H1 (cell line): ENCODE data around the gene OR51B4. TPM values are rescaled to one million over a fixed set of nuclear protein-coding genes. Genes with fewer than 3 reads are reported as not detected.
A peak's percentile ranks its signal among the peaks of the same experiment; 100 is the strongest.

Source experiments
- CTCF ChIA-PET: fragments of 300-600 bp; sonication (Branson Sonifier 250); formaldehyde crosslinking; loops from one replicate; lab custom pipeline; 2021; ENCODE audit not compliant: partially characterized antibody; lab: Charles Lee
- POLR2A ChIA-PET: fragments of 300-600 bp; sonication (Branson Sonifier 250); formaldehyde crosslinking; loops from one replicate; lab custom pipeline; 2021; ENCODE audit warnings: inconsistent platforms; ENCODE audit not compliant: partially characterized antibody; lab: Charles Lee
- DNase-seq, 2 experiments: peaks; one replicate each; pipeline versions ENCODE4 v3.0.0 to v3.0.0-alpha.2; 2010 to 2022; ENCODE audit warnings: low spot score in 2 of 2, low read depth in 1 of 2, mixed read lengths in 1 of 2
- FAIRE-seq: peaks from 2 replicates; lab custom pipeline; 2011; peaks lifted over from hg19 to GRCh38; lab: Jason Lieb, UNC
- H2AFZ ChIP-seq: 2 replicates; pipeline ENCODE4 v1.8.1; 2012; ENCODE audit warnings: low read length, inconsistent platforms
- H2AK5ac ChIP-seq: 2 replicates; pipeline ENCODE4 v1.6.1; 2013; ENCODE audit warnings: low read depth, low read length
- H2BK120ac ChIP-seq: replicated peaks from 2 replicates; pipeline ENCODE3; 2013; ENCODE audit warnings: low read depth, low read length, inconsistent platforms
- H2BK12ac ChIP-seq: 2 replicates; pipeline ENCODE4 v1.6.1; 2013; ENCODE audit warnings: low read depth, low read length
- H2BK15ac ChIP-seq: 2 replicates; pipeline ENCODE4 v1.6.1; 2013; ENCODE audit warnings: low read length
- H2BK20ac ChIP-seq: 2 replicates; pipeline ENCODE4 v1.6.1; 2013; ENCODE audit warnings: low read length
- H2BK5ac ChIP-seq: 2 replicates; pipeline ENCODE4 v1.6.1; 2013; ENCODE audit warnings: low read depth, low read length
- H3K14ac ChIP-seq: 2 replicates; pipeline ENCODE4 v1.6.1; 2013; ENCODE audit warnings: inconsistent platforms; ENCODE audit not compliant: insufficient read length
- H3K18ac ChIP-seq: 2 replicates; pipeline ENCODE4 v1.6.1; 2013; ENCODE audit warnings: low read length; ENCODE audit errors: extremely low read depth
- H3K23ac ChIP-seq: 2 replicates; pipeline ENCODE4 v1.6.1; 2013; ENCODE audit warnings: inconsistent platforms; ENCODE audit not compliant: insufficient read length
- H3K23me2 ChIP-seq: 2 replicates; pipeline ENCODE4 v1.6.1; 2013; ENCODE audit warnings: low read depth, low read length
- H3K27ac ChIP-seq: 2 replicates; pipeline ENCODE4 v1.6.1; 2011; ENCODE audit warnings: low read depth, low read length, inconsistent platforms
- H3K27me3 ChIP-seq, 4 experiments: replicated peaks in 1 of 4; 1 replicate in 1 of 4; 2 replicates in 3 of 4; pipeline versions ENCODE4 v1.6.1 to v1.8.1; 2011 to 2013; ENCODE audit warnings: low read length in 3 of 4, mild to moderate bottlenecking in 3 of 4, inconsistent platforms in 2 of 4, mixed read lengths in 2 of 4, moderate library complexity in 1 of 4; ENCODE audit not compliant: control insufficient read depth in 3 of 4, insufficient read depth in 3 of 4; ENCODE audit errors: extremely low read depth in 1 of 4
- H3K36me3 ChIP-seq, 4 experiments: 2 replicates each; pipeline versions ENCODE4 v1.6.1 to v1.8.1; 2011 to 2013; ENCODE audit warnings: mild to moderate bottlenecking in 4 of 4, low read length in 3 of 4, moderate library complexity in 2 of 4, control low read depth in 1 of 4, inconsistent platforms in 1 of 4; ENCODE audit not compliant: insufficient read depth in 4 of 4, control insufficient read depth in 2 of 4
- H3K4ac ChIP-seq: replicated peaks from 2 replicates; pipeline ENCODE3; 2013; ENCODE audit warnings: low read length, low read depth, mixed read lengths, inconsistent platforms; ENCODE audit not compliant: insufficient read length
- H3K4me1 ChIP-seq, 4 experiments: replicated peaks in 1 of 4; 1 replicate in 1 of 4; 2 replicates in 3 of 4; pipeline versions ENCODE4 v1.6.1 to v1.8.1; 2011 to 2013; ENCODE audit warnings: low read length in 3 of 4, inconsistent platforms in 2 of 4, mixed read lengths in 1 of 4; ENCODE audit not compliant: insufficient read depth in 4 of 4, control insufficient read depth in 3 of 4
- H3K4me2 ChIP-seq, 2 experiments: 2 replicates each; pipeline versions ENCODE4 v1.6.1 to v1.8.1; 2011 to 2013; ENCODE audit warnings: low read depth in 2 of 2, low read length in 2 of 2, control low read depth in 1 of 2, inconsistent platforms in 1 of 2, mild to moderate bottlenecking in 1 of 2; ENCODE audit not compliant: insufficient read depth in 1 of 2
- H3K4me3 ChIP-seq, 4 experiments: fragments of 200-600, 300-600 bp in 1 of 4; sonication (generic), shearing (Covaris generic), sonication (Bioruptor Twin) in 1 of 4; 2 replicates each; pipeline versions ENCODE4 v1.5.1 to v1.8.1; 2011 to 2016; ENCODE audit warnings: low read length in 4 of 4, low read depth in 3 of 4, control low read depth in 2 of 4, inconsistent platforms in 2 of 4, mild to moderate bottlenecking in 2 of 4, mixed read lengths in 1 of 4, moderate library complexity in 1 of 4; ENCODE audit not compliant: insufficient read depth in 2 of 4; ENCODE audit errors: extremely low read depth in 1 of 4
- H3K56ac ChIP-seq: replicated peaks from 2 replicates; pipeline ENCODE3; 2013; ENCODE audit warnings: low read depth, mild to moderate bottlenecking, mixed read lengths, low read length, inconsistent platforms; ENCODE audit not compliant: insufficient read length
- H3K79me1 ChIP-seq: 2 replicates; pipeline ENCODE4 v1.6.1; 2013; ENCODE audit warnings: low read depth, low read length, control low read depth
- H3K79me2 ChIP-seq, 2 experiments: 2 replicates each; pipeline versions ENCODE4 v1.6.1 to v1.8.1; 2012 to 2013; ENCODE audit warnings: low read length in 2 of 2, mild to moderate bottlenecking in 2 of 2, inconsistent platforms in 1 of 2; ENCODE audit not compliant: insufficient read depth in 2 of 2, control insufficient read depth in 1 of 2
- H3K9ac ChIP-seq, 4 experiments: replicated peaks in 1 of 4; 1 replicate in 1 of 4; 2 replicates in 3 of 4; pipeline versions ENCODE4 v1.6.1 to v1.8.1; 2011 to 2013; ENCODE audit warnings: low read depth in 3 of 4, low read length in 3 of 4, control low read depth in 2 of 4, mild to moderate bottlenecking in 2 of 4, moderate library complexity in 2 of 4, inconsistent platforms in 1 of 4; ENCODE audit errors: extremely low read depth in 1 of 4
- H3K9me3 ChIP-seq, 2 experiments: 2 replicates each; pipeline versions ENCODE4 v1.6.1 to v1.8.1; 2012 to 2013; ENCODE audit warnings: mild to moderate bottlenecking in 2 of 2, moderate library complexity in 2 of 2, control low read depth in 1 of 2, inconsistent platforms in 1 of 2, low read depth in 1 of 2, low read length in 1 of 2, mixed read lengths in 1 of 2; ENCODE audit not compliant: insufficient read depth in 2 of 2
- H4K20me1 ChIP-seq, 2 experiments: replicated peaks in 1 of 2; 2 replicates each; pipeline versions ENCODE3 to v1.8.1; 2011 to 2013; ENCODE audit warnings: inconsistent platforms in 2 of 2, low read length in 2 of 2, mild to moderate bottlenecking in 1 of 2; ENCODE audit not compliant: insufficient read depth in 2 of 2, control insufficient read depth in 1 of 2
- H4K5ac ChIP-seq: 2 replicates; pipeline ENCODE4 v1.6.1; 2013; ENCODE audit warnings: low read length, low read depth, mixed read lengths, inconsistent platforms; ENCODE audit not compliant: insufficient read length
- H4K8ac ChIP-seq: 2 replicates; pipeline ENCODE4 v1.8.0; 2013; ENCODE audit warnings: mild to moderate bottlenecking, moderate library complexity, low read length, inconsistent platforms; ENCODE audit not compliant: insufficient read depth; ENCODE audit errors: extremely low read depth
- H4K91ac ChIP-seq: replicated peaks from 2 replicates; pipeline ENCODE3; 2013; ENCODE audit warnings: low read length, mixed read lengths, inconsistent platforms; ENCODE audit not compliant: insufficient read length
- MAFK ChIP-seq: IDR thresholded peaks from 2 replicates; pipeline ENCODE4 v1.6.1; 2012; ENCODE audit warnings: low read depth, mild to moderate bottlenecking, improper control_type of control experiment, low read length
- SIRT6 ChIP-seq: IDR thresholded peaks from one replicate; pipeline ENCODE4 v1.7.1; 2012; ENCODE audit warnings: low read length, inconsistent platforms
- SP4 ChIP-seq: IDR thresholded peaks from 2 replicates; pipeline ENCODE4 v1.6.1; 2012; ENCODE audit warnings: low read length, inconsistent platforms
- WGBS, 2 experiments: shearing (Covaris generic) in 1 of 2; methylation state at CpG; one replicate each; pipeline versions ENCODE4 v1.1.6 to v1.1.7; 2013 to 2015; ENCODE audit warnings: low lambda C conversion rate in 2 of 2, mixed read lengths in 2 of 2, inconsistent platforms in 1 of 2, low coverage in 1 of 2, missing lambda C conversion rate in 1 of 2; ENCODE audit not compliant: insufficient replicate concordance in 2 of 2, insufficient coverage in 1 of 2, insufficient read length in 1 of 2; ENCODE audit errors: extremely low coverage in 1 of 2, missing lambda C conversion rate in 1 of 2; 5-methylcytosine and 5-hydroxymethylcytosine counted together
- polyA plus RNA-seq, 7 experiments: library from polyadenylated mRNA; depleted of rRNA in 3 of 7; stranded (reverse) in 5 of 7; unstranded in 2 of 7; fragments of >200 nt in 5 of 7; fragments of 200-250 nt in 2 of 7; gene quantifications; 1 replicate in 5 of 7; 2 replicates in 1 of 7; 4 replicates in 1 of 7; pipeline versions ENCODE4 v1.2.1 to v1.2.3, GENCODE V29; 2011 to 2013; ENCODE audit warnings: missing spikeins in 2 of 7, mixed read lengths in 2 of 7
- total RNA-seq: library from RNA; stranded (reverse); fragmentation: NEBNext Ultra II Directional; extraction: Animal tissue kit (Norgen Biotek cat#: 25700); gene quantifications from 2 replicates; pipeline ENCODE4 v1.2.1, GENCODE V29; 2021

The OR51B4 gene
- total and polyA plus RNA-seq, 2 of the 8 experiments (the other 6 are each of a cell fraction or from before 2014, with no cell fraction given) = not detected

- Histone ChIP-seq H3K23ac (no peak overlapping the region), H3K14ac (no peak overlapping the region), H2AK5ac (no peak overlapping the region), H3K4me2 (no peak overlapping the region), H2BK12ac (no peak overlapping the region), H3K79me1 (no peaks in the 10 kb centered on the region), H4K5ac (no peak overlapping the region), H3K4ac (no peak overlapping the region), H3K27me3 (no peaks in the 10 kb centered on the region), H2BK20ac (no peak overlapping the region), H3K27ac (no peak overlapping the region), H2BK5ac (no peak overlapping the region), H3K4me3 (no peak overlapping the region), H2BK120ac (no peak overlapping the region), H4K20me1 (no peaks in the 10 kb centered on the region), H4K91ac (no peak overlapping the region), H3K4me1 (no peaks in the 10 kb centered on the region), H3K23me2 (no peaks in the 10 kb centered on the region), H2BK15ac (no peak overlapping the region), H3K9me3 (no peaks in the 10 kb centered on the region), H3K79me2 (no peaks in the 10 kb centered on the region), H2AFZ (0 out of 2 replicates have a peak overlapping the region, but pooled peaks have one; percentile 50), H3K9ac (no peak overlapping the region), H3K56ac (no peak overlapping the region), H4K8ac (no peak overlapping the region), H3K36me3 (no peaks in the 10 kb centered on the region), H3K18ac (no peak overlapping the region)
- ChIA-PET POLR2A (no interaction called here), CTCF (interaction anchor here (0.6 to 4.2 kb wide), 11 partner anchors 10 to 164 kb away, joined by 3 to 48 read pairs (median 3); no protein-coding TSS in a partner anchor)
- 89% methylated on average over 6 of the region's 6 CpGs; no CpG with 5 or more reads in 1 of the 2 experiments for whole genome bisulfite sequencing, 2 experiments
- FAIRE-seq (no peak), DNase-seq (no peak)
- TF ChIP-seq MAFK (no peak), SIRT6 (no peak), SP4 (no peak)
Observed at GRCh38 chr11:5288906-5289550, 12.7 kb downstream of the OR51B4 start.
